CD4-positive, alpha-beta T cell treated with Interleukin-15 for 1 hour (primary cell): ENCODE results near the gene SNPH.

Experiments
- DNase-seq: peaks from one replicate; pipeline ENCODE4 v3.0.0-alpha.2; 2020

The SNPH gene

GRCh38 chr20:1287787-1288569, 21.9 kb downstream of the SNPH start:
- DNase-seq = no peak

- peak; percentile 9 for DNase-seq
These were observed 25.2 kb downstream of the SNPH start for GRCh38 chr20:1291191-1291741.

- DNase-seq = no peak
These were observed 26.5 kb downstream of the SNPH start for GRCh38 chr20:1292620-1293019.

GRCh38 chr20:1293641-1294379, 27.7 kb downstream of the SNPH start:
- DNase-seq = peak; percentile 4

GRCh38 chr20:1294497-1294896, 28.4 kb downstream of the SNPH start:
- DNase-seq = peak; percentile 9

- DNase-seq = peak; percentile 12
These were observed 29.3 kb downstream of the SNPH start for GRCh38 chr20:1295276-1295930.

- DNase-seq = no peak
These were observed 30.1 kb downstream of the SNPH start for GRCh38 chr20:1296117-1296610.

GRCh38 chr20:1296922-1297321, 30.8 kb downstream of the SNPH start:
- peak; percentile 8 for DNase-seq

GRCh38 chr20:1297486-1297885, 31.4 kb downstream of the SNPH start:
- DNase-seq = no peak

- DNase-seq = peak; percentile 0
These were observed 32.1 kb downstream of the SNPH start for GRCh38 chr20:1298166-1298565.

GRCh38 chr20:1298888-1299511, 32.9 kb downstream of the SNPH start:
- DNase-seq = no peak

GRCh38 chr20:1299522-1299921, 33.4 kb downstream of the SNPH start:
- DNase-seq = peak; percentile 25

- DNase-seq = peak; percentile 14
These were observed 34.2 kb downstream of the SNPH start for GRCh38 chr20:1300083-1300840.

- peak; percentile 27 for DNase-seq
These were observed 35.0 kb downstream of the SNPH start for GRCh38 chr20:1301031-1301529.

GRCh38 chr20:1302685-1303541, 36.8 kb downstream of the SNPH start:
- peak; percentile 16 for DNase-seq

GRCh38 chr20:1304710-1305515, 38.8 kb downstream of the SNPH start:
- peak; percentile 10 for DNase-seq

- DNase-seq = peak; percentile 15
These were observed 39.6 kb downstream of the SNPH start for GRCh38 chr20:1305712-1306111.

- peak; percentile 4 for DNase-seq
These were observed 40.4 kb downstream of the SNPH start for GRCh38 chr20:1306316-1307135.

GRCh38 chr20:1307171-1307570, 41.1 kb downstream of the SNPH start:
- DNase-seq = peak; percentile 9
